Measurements from ENCODE around the gene GPR39.

DNA sequence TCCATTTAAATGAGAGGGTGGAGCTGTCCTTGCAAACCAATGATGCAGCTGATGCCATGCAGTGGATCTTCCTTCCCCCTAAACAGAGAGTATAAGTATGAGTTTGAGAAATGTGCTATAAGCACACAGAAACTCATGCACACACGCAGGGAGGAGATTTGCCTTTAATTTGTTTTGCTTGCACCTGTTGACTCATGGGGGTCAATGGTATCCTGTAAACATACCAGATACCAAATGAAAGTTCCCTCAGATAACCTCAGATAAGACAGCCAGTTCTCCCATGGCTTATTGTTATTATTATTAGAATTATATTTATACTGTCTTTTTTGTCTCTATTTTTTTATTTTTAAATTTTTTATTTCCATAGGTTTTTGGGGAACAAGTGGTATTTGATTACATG lies 29.5 kb upstream of the GPR39 start:
- TF ChIP-seq ZNF565 (CRISPR knock-in tag; conservative IDR thresholded peaks at IDR 0.05; ENCODE audit: low read depth) (no peak), CSDC2 (CRISPR knock-in tag; IDR thresholded peaks at IDR 0.05) (no peak), ZFP30 (CRISPR knock-in tag; IDR thresholded peaks at IDR 0.05) (no peak), PPARA (CRISPR knock-in tag; IDR thresholded peaks at IDR 0.05; ENCODE audit: borderline replicate concordance) (no peak), ZNF70 (CRISPR knock-in tag; IDR thresholded peaks at IDR 0.05) (no peak), ESRRG (CRISPR knock-in tag; IDR thresholded peaks at IDR 0.05) (no peak), ZFP3 (CRISPR knock-in tag; IDR thresholded peaks at IDR 0.05) (no peak), RARB (CRISPR knock-in tag; IDR thresholded peaks at IDR 0.05) (no peak), OSR1 (CRISPR knock-in tag; IDR thresholded peaks at IDR 0.05) (no peak), TCF4 (CRISPR knock-in tag; IDR thresholded peaks at IDR 0.05; ENCODE audit: borderline replicate concordance) (no peak)
- TF ChIP-seq, protein P1, sequence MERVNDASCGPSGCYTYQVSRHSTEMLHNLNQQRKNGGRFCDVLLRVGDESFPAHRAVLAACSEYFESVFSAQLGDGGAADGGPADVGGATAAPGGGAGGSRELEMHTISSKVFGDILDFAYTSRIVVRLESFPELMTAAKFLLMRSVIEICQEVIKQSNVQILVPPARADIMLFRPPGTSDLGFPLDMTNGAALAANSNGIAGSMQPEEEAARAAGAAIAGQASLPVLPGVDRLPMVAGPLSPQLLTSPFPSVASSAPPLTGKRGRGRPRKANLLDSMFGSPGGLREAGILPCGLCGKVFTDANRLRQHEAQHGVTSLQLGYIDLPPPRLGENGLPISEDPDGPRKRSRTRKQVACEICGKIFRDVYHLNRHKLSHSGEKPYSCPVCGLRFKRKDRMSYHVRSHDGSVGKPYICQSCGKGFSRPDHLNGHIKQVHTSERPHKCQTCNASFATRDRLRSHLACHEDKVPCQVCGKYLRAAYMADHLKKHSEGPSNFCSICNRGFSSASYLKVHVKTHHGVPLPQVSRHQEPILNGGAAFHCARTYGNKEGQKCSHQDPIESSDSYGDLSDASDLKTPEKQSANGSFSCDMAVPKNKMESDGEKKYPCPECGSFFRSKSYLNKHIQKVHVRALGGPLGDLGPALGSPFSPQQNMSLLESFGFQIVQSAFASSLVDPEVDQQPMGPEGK (CRISPR knock-in tag; IDR thresholded peaks at IDR 0.05; ENCODE audit: borderline replicate concordance): no peak
- TF ChIP-seq, protein P2, sequence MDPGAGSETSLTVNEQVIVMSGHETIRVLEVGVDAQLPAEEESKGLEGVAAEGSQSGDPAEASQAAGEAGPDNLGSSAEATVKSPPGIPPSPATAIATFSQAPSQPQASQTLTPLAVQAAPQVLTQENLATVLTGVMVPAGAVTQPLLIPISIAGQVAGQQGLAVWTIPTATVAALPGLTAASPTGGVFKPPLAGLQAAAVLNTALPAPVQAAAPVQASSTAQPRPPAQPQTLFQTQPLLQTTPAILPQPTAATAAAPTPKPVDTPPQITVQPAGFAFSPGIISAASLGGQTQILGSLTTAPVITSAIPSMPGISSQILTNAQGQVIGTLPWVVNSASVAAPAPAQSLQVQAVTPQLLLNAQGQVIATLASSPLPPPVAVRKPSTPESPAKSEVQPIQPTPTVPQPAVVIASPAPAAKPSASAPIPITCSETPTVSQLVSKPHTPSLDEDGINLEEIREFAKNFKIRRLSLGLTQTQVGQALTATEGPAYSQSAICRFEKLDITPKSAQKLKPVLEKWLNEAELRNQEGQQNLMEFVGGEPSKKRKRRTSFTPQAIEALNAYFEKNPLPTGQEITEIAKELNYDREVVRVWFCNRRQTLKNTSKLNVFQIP (CRISPR knock-in tag; IDR thresholded peaks at IDR 0.05; ENCODE audit: borderline replicate concordance, low read depth): no peak
- TF ChIP-seq, protein P3, sequence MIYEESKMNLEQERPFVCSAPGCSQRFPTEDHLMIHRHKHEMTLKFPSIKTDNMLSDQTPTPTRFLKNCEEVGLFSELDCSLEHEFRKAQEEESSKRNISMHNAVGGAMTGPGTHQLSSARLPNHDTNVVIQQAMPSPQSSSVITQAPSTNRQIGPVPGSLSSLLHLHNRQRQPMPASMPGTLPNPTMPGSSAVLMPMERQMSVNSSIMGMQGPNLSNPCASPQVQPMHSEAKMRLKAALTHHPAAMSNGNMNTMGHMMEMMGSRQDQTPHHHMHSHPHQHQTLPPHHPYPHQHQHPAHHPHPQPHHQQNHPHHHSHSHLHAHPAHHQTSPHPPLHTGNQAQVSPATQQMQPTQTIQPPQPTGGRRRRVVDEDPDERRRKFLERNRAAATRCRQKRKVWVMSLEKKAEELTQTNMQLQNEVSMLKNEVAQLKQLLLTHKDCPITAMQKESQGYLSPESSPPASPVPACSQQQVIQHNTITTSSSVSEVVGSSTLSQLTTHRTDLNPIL (CRISPR knock-in tag; IDR thresholded peaks at IDR 0.05; ENCODE audit: low read depth): no peak
